HG03439 (cell line): ENCODE data around the gene PODN.

Experiments
- ATAC-seq: cut with Tn5 transposase; IDR thresholded peaks from one replicate; pipeline ENCODE4 v1.9.1; 2021; ENCODE audit warnings: mild to moderate bottlenecking, moderate library complexity; ENCODE audit not compliant: unreplicated experiment

PODN gene

DNA sequence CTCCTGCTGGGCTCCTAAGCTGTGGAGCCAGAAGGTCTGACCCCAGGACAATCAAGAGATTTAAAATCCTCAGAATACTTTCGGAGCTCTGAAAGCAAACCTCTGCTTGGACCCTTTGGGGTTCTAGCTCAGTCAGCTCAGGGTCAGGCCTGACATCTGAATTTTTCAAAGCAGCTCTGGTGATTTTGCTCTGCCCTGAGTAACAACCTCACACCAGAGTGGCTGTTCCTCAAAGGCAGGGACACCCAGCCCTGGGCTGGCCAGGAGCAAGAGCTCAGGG, 68.5 kb downstream of the PODN start:
- ATAC-seq = no peak

DNA sequence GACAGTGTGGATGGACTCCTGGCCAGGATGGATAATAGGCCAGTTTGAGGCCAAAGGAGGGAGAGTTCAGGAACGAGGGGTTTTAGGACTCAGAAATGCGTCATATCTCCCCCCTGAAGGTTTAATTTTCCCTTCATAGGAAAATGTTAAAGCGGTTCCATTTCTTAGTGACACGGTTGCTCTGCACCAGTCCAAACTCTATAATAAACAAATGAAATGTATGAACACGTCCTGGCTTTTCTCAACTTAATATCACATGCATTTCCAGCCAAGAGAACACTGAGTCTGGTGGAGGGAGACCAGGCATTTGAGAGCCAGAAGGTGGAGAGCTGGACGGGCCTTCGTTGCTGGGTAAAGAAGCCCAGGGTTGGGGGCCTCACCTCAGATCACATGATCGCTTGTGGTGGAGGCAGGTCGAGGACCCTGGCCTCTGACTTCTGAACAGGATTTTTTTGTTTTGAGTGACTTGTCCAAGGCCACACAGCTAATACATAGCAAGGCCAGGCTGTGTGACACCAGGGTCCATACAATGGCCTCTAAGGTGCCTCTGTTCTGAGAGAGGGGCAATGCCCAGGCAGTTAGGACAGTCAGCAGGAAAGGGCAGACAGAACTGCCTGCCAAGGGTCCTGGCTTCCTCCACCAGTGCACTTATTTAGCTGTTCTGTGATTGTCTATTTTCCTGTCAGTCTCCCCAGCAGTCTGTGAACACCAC, 69.0 kb downstream of the PODN start:
- ATAC-seq = no peak

DNA sequence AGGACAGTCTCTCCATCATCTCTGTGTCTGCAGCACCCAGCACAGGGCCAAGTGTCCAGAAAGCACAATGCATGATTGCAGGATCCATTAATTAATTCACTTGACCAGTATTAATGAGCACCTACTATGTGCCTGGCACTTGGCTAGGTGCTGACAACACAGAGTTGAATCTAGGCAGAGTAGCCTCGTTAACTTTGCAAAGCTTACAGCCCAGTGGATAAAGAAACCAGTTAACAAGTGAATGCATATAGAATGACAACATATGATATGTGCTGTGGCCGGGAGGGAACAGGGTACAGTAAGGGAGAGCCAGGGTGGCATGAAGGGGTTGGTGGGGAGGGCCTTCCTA, 69.6 kb downstream of the PODN start:
- no peak for ATAC-seq

DNA sequence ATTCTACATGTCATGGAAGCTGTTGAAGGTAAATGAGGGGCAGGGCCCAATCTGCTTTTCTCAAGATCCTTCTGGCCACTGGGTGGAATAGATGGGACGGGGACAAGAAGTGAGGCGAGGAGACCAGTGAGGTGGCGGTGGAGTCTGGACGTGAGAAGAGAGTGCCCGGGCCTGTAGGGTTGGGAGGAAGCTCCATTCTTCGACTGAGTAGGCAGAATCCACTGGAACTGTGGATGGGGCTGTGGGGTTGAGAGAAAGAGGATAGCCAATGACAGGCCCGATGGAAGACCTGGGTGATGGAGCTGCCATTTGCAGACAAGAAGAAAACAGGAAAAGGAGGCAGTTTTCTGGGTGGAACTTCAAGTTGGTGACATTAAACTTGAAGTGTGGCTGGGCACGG, 70.2 kb downstream of the PODN start:
- ATAC-seq = no peak

DNA sequence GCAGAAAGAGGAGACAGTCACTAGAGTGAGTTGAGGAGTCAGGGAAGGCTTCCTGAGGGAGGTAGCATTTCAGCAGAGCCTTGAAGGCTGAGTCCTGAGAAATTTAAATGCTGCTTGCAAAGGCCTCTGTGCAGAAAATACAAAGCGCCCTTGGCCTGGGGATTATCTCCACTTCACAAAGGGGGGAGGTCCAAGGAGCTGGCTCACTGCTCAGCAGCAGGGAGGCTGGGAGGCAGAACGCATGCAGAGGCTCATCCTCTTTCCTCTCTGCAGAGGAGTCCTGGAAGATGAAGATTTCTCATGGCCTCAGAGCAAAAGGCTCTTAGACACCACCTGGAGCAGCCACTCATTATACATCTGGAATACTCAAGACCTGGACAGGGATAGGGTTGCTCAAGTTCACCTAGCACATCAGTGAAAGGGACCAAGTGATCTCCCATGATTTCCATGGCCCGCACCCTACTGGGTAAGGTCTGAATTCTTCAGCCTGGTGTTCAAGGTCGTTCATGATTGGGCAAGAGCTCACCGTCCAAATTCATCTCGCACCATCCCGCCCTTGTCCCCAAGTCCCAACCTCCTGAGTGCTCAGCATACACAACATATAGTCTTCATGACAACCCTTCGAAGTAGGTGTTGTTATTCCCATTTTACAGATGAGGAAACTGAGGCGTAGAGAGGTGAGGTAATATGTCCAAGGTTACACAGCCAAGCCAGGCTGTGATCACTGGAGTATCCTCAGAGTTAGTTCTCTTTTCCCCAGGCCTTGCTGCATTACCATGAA, 71.4 kb downstream of the PODN start:
- ATAC-seq = no peak

DNA sequence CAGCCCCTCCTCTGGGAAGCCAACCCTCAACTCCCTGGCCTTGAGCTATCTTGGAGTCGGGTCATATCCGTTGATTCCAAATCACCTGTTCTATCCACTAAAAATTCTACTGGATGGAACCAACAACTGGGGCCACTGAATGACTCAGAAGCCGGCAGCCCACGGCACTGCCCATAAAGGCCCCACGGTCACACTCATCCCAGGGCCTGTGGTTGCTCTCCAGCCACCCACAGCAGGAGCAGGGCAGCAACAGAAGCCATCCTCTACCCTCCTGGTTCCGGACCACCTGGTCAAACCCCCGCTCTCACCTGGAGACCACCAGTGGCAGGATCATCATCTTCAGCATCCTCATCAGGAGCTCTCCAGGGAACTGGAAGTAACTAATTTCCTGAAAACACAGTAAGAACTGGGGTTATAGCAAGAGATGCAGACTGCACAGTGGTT, 72.1 kb downstream of the PODN start:
- ATAC-seq = no peak
